ENCODE results near the gene EDEM2.

DNA sequence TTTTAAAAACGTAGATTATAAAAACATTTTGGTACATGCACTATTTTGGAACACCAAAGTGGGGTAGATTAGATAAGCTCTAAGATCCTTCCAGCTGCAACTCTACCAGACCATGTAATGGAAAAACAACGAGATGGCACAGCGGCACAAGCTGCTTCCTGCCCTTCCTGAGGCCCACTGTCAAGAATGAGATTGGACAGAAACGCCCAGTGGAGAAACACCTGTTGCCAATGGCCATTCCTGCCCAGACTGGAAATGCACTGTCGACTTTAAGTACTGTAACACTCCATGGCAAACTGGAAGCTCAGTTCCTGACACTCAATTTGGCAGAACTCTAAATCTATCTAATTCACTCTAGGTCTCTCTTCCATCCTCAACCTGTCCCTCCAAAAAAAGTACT is 21.4 kb downstream of the EDEM2 start:
- TF ChIP-seq ZNF274 (IDR thresholded peaks at IDR 0.05; ENCODE audit: low read depth, low read length): no peak
- no peak for TF ChIP-seq CTCF (IDR thresholded peaks at IDR 0.05 in 2 of 3, conservative IDR thresholded peaks at IDR 0.05 in 1 of 3; ENCODE audit: borderline replicate concordance in 1 of 3, insufficient read depth in 1 of 3, low read depth in 2 of 3, low read length in 2 of 3)
- TF ChIP-seq, protein P1, sequence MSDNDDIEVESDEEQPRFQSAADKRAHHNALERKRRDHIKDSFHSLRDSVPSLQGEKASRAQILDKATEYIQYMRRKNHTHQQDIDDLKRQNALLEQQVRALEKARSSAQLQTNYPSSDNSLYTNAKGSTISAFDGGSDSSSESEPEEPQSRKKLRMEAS (IDR thresholded peaks at IDR 0.05): no peak
- no peak for TF ChIP-seq SIN3A (IDR thresholded peaks at IDR 0.05; ENCODE audit: low read depth)
- no peak for TF ChIP-seq YY1 (IDR thresholded peaks at IDR 0.05; ENCODE audit: extremely low read depth, insufficient replicate concordance, low read depth, low read length)
- no peak for TF ChIP-seq JUND (IDR thresholded peaks at IDR 0.05)
- no peak for TF ChIP-seq POLR2A (IDR thresholded peaks at IDR 0.05; ENCODE audit: borderline replicate concordance, extremely low read depth, insufficient read depth, insufficient read length)
- TF ChIP-seq CEBPB (IDR thresholded peaks at IDR 0.05; ENCODE audit: low read depth): no peak

All from HCT116 (cell line).